GM19023 (cell line): ENCODE results near the gene LILRB5.
"Not testable (repeated sequence)": the region's sequence is repeated elsewhere in the genome, so short reads cannot be mapped to it uniquely, and the experiment has no call there.

Experiments used
- ATAC-seq: cut with Tn5 transposase; IDR thresholded peaks from one replicate; pipeline ENCODE4 v1.9.1; 2021; ENCODE audit warnings: mild to moderate bottlenecking, moderate library complexity; ENCODE audit not compliant: unreplicated experiment

The LILRB5 gene

GRCh38 chr19:54257116-54257480 is at the start of gene LILRB5:
Gene LILRB5, minus strand, starts transcription at chr19:54257273. Its CDS starts 80 bp downstream, at chr19:54257193.
- no peak for ATAC-seq

GRCh38 chr19:54305141-54305540 is 48.1 kb upstream of the LILRB5 start:
- no peak for ATAC-seq

- ATAC-seq: no peak
Measured at GRCh38 chr19:54302257-54302656, 45.2 kb upstream of the LILRB5 start.

- ATAC-seq: no peak
Measured at GRCh38 chr19:54299515-54299914, 42.4 kb upstream of the LILRB5 start.

GRCh38 chr19:54299126-54299498 is 42.0 kb upstream of the LILRB5 start:
- no peak for ATAC-seq

GRCh38 chr19:54298357-54299125 is 41.5 kb upstream of the LILRB5 start:
- ATAC-seq: no peak

- no peak for ATAC-seq
Measured at GRCh38 chr19:54297759-54298305, 40.8 kb upstream of the LILRB5 start.

GRCh38 chr19:54294539-54294938 is 37.5 kb upstream of the LILRB5 start:
- ATAC-seq: no peak

GRCh38 chr19:54289160-54289559 is 32.1 kb upstream of the LILRB5 start:
- not testable (repeated sequence) for ATAC-seq

- no peak for ATAC-seq
Measured at GRCh38 chr19:54287456-54287855, 30.4 kb upstream of the LILRB5 start.

GRCh38 chr19:54286283-54286682 is 29.2 kb upstream of the LILRB5 start:
- not testable (repeated sequence) for ATAC-seq

- ATAC-seq: not testable (repeated sequence)
Measured at GRCh38 chr19:54285427-54286056, 28.5 kb upstream of the LILRB5 start.

GRCh38 chr19:54282686-54283470 is 25.8 kb upstream of the LILRB5 start:
- no peak for ATAC-seq

GRCh38 chr19:54281729-54282075 is 24.6 kb upstream of the LILRB5 start:
- not testable (repeated sequence) for ATAC-seq

- no peak for ATAC-seq
Measured at GRCh38 chr19:54281007-54281728, 24.1 kb upstream of the LILRB5 start, which contains the start of gene LILRB2. Gene LILRB2, minus strand, starts transcription at chr19:54281110. Its CDS starts 614 bp downstream, at chr19:54280496.

GRCh38 chr19:54280441-54280840 is 23.4 kb upstream of the LILRB5 start:
- not testable (repeated sequence) for ATAC-seq

- ATAC-seq: not testable (repeated sequence)
Measured at GRCh38 chr19:54280025-54280424, 23.0 kb upstream of the LILRB5 start.

GRCh38 chr19:54279406-54279962 is 22.4 kb upstream of the LILRB5 start:
- ATAC-seq: no peak

GRCh38 chr19:54278571-54279195 is 21.6 kb upstream of the LILRB5 start:
- not testable (repeated sequence) for ATAC-seq

- ATAC-seq: not testable (repeated sequence)
Measured at GRCh38 chr19:54278056-54278455, 21.0 kb upstream of the LILRB5 start.
